Glomerular endothelial cell (primary cell): ENCODE measurements around the gene CNTRL. TPM values are rescaled to one million over a fixed set of nuclear protein-coding genes. Genes with fewer than 3 reads are reported as not detected.

Experiments used
- DNase-seq: peaks from one replicate; pipeline ENCODE4 v3.0.0-alpha.2; 2011; ENCODE audit warnings: low read depth, low spot score; ENCODE audit errors: extremely low read depth
- total RNA-seq: library from RNA; depleted of rRNA; stranded (reverse); fragments of >200 nt; gene quantifications from 2 replicates; pipeline ENCODE4 v1.2.3, GENCODE V29; 2015

Gene CNTRL
- total RNA-seq, 1 donor from 2014 or later, result 8.1 TPM

- DNase-seq, result no peak
Observed at GRCh38 chr9:121201045-121201737, 126.4 kb downstream of the CNTRL start.

DNA sequence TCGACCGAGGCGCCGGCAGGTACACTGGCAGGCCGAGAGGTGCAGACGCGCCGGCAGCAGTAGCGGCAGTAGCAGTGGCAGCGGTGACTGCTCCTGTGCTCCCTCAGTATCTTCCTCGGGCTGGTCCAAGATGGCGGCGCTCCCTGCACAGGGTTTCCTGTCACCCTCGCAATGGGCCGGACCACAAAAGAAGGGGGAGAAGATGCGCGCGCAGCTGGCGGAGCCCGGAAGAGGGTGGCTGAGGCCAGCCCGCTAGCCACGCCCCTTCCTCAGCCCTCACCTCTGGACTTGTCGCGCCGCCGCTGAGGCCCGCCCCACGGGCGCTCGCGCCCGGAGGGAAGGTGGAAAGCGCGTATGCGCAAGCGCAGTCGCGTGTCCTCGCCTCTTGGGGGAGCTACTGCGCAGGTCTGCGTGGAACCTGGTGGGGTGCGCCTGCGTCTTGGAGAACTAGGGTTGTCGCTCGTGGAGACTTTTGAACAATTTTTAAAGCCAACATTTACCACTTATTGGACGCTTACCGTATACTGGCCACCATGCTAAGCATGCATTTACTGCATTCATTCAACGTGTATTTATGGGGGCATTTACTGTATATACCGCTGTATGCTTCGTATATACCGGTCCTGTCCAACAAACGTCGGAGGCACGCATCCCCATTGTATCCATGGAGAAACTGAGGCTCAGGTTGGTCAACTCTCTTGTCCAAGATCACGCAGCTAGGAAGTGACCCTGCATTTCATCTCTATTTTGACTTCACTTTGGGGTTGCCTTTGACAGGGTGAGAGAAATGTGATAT is 127.2 kb downstream of the CNTRL start, which contains the start of gene RAB14:
Gene RAB14, minus strand, starts transcription at position 132 of the 796 bp plus-strand sequence. CDS start 8,457 bp downstream, outside the sequence.
- DNase-seq, result peak; percentile 54

- no peak for DNase-seq
Observed at GRCh38 chr9:121204121-121204520, 129.4 kb downstream of the CNTRL start.

DNA sequence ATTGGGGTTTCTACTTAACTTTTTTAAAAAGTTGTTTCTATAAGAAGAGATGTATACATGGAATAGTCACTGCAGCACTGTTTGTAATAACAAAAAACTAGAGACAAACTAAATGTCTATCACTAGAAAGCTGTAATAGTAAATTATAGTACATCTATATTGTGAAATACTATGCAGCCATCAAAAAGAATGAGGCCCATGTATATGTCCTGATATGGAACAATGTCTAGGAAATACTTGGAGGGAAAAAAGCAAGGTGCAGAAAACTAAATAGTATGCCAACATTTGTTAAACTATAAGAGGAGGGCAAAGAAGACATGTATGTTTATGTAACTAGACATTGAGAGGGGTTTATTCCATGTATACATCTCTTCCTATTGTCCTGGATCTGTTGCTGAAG is 129.9 kb downstream of the CNTRL start:
- DNase-seq, result no peak

GRCh38 chr9:121206516-121207370 is 132.0 kb downstream of the CNTRL start:
- no peak for DNase-seq

DNA sequence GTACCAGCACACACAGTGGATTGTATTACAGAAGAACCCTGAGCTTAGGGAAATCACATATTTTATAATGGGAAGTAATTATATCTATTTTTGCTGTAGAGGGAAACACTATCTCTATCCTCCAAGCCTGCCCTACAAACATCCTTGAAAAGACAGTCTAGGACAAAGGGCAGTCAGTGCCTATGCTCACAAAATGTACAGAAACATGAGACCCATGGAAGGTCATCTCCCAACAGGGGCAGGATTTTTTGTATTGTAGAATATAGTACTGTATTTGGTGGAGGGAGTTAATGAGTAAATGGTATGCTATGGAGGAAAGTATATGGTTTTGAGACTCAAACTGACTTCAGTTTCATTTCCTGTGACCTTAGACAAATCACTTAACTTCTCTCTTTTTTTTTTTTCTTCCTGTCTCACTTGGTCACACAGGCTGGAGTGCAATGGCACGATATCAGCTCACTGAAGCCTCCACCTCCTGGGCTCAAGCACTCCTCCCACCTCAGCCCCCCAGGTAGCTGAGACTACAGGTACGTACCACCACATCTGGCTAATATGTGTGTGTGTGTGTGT is 132.7 kb downstream of the CNTRL start:
- no peak for DNase-seq

DNA sequence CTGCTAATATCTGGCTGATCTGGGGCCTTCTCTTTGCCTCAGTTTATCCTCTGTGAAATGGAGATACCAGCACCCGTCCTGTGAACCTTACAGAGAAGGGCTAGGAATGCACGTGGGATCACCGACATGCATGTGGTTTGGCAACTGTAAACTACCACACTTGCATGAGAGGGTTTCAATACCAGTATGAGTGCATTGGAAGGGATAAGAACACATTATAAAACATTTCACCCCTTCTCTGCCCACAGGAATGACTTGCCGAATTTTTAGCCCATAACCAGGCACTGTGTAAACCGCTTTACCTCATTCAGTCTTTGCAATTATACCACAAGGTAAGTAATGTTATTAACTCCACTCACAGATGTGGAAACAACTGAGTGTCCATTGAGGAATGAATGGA is 135.8 kb downstream of the CNTRL start:
- DNase-seq, result no peak

- peak; percentile 66 for DNase-seq
Observed at GRCh38 chr9:121213136-121213806, 138.5 kb downstream of the CNTRL start.

DNA sequence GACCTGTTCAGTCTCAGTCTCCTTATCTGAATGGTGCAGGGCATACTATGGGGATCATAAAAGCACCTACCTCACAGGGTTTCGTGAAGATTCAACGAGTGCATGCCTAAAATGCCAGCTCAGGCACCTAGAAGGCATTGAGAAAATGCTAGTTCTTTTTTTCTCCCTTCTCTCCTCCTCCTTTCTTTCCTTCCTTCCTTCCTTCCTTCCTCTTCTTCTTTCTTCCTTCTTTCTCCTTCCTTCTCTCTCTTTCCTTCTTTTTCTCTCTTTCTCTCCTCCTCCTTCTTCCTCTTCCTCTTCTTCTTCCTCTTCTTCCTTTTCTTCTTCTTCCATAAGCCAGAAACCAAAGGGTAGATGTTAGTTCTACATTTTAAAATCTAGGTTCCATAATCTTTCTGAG is 139.2 kb downstream of the CNTRL start:
- DNase-seq, result no peak

- DNase-seq, result no peak
Observed at GRCh38 chr9:121216271-121216805, 141.6 kb downstream of the CNTRL start.

GRCh38 chr9:121217609-121218292 is 143.0 kb downstream of the CNTRL start:
- DNase-seq, result no peak

DNA sequence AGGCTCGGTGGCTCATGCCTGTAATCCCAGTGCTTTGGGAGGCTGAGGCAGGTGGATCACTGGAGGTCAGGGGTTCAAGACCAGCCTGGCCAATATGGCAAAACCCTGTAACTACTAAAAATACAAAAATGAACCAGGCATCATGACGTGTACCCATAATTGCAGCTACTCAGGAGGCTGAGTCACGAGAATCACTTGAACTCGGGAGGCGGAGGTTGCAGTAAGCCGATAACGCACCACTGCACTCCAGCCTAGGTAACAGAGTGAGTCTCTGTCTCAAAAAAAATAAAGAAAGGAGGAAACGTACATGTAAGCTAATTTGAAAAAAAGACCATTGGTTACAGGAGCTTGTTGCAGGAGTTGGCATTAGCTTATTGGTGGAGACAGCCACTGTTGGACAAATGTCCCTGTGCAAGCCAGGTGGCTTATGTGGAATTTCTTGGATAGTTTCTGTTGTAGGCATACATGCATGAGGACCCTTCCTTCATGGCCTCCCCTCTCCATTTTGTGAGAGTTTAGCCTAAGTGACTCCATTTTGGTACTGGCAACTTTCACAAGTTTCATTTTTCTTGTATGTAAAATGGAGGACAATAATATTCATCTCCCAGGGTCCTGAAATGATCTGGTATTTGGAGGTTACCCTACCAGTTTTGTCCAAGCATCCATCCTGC is 143.7 kb downstream of the CNTRL start:
- no peak for DNase-seq

DNA sequence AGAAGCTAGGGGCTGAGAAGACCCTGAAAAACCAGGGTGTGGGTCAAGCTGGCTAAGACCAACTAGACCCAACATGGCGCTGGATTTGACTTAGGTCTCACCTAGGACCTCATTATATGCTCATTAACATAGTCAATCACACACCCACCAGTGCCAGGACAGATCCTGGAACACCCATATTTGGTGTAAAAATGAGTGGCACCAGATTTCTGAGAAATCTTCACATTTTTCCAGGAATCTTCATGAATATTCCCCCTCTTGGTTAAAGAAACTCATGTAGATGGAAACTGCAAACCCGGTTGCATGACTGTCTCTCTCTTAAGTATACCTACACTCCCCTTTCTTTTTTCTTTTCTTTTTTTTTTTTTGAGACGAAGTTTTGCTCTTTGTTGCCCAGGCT is 144.8 kb downstream of the CNTRL start:
- DNase-seq, result no peak

- no peak for DNase-seq
Observed at GRCh38 chr9:121220996-121221663, 146.4 kb downstream of the CNTRL start.

DNA sequence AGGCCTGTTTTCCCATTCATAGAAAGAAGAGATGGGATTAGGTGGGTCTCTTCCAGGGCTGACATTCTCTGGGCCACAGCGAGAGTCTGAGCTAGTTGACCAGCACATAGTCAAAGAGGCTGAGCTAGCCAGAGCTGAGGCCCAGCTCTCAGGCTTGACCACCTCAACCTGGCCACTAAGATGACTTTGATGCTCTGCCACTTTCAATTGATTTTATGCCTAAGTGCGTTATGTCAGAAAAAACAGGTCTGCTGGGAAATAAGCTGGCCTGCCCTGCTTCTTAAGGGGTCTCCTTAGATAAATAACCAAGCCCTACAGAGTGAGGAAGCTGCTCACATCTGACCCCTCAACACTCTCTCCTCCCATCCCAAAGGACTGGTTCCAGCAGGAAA is 146.9 kb downstream of the CNTRL start:
- DNase-seq, result no peak

- DNase-seq, result peak; percentile 23
Observed at GRCh38 chr9:121222524-121223171, 147.9 kb downstream of the CNTRL start.

GRCh38 chr9:121225240-121225639 is 150.5 kb downstream of the CNTRL start:
- no peak for DNase-seq

DNA sequence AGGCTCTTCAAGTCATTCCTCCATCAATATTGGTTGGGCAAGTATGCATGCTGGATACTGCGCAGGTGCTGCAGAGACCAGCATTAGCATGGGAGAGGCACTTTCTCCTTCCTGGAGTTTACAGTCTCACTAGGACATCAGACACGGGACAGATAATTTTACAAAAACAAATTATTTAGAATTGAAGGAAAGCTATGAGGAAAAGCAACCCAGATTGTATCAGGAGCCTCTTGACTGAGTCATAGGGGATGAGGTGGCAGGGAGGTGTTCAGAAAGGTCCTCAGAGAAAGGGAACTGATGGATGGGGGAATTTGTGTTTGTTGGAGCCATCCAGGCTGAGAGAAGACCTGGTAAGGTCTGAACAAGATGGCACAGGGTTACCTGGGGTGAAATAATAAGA is 151.4 kb downstream of the CNTRL start:
- no peak for DNase-seq
